ENCODE measurements around the gene SYT12.
"Not testable (repeated sequence)": the region's sequence is repeated elsewhere in the genome, so short reads cannot be mapped to it uniquely, and the experiment has no call there.

The SYT12 gene

GRCh38 chr11:67022961-67023956 lies at the start of gene SYT12:
TSS of gene SYT12 (plus strand) at chr11:67023134. CDS start at chr11:67030145, 7,011 bp downstream.
- no peak for DNase-seq (ENCODE audit: low spot score)

- DNase-seq (ENCODE audit: low spot score) = no peak
Measured at GRCh38 chr11:66973956-66974580, 48.9 kb upstream of the SYT12 start.

- DNase-seq (ENCODE audit: low spot score) = no peak
Measured at GRCh38 chr11:66974724-66975404, 48.1 kb upstream of the SYT12 start, which contains the start of gene C11orf86. TSS of gene C11orf86 (plus strand) at chr11:66975304. CDS start at chr11:66975363, 59 bp downstream.

GRCh38 chr11:66975405-66976027 lies 47.4 kb upstream of the SYT12 start:
- DNase-seq (ENCODE audit: low spot score) = no peak

- no peak for DNase-seq (ENCODE audit: low spot score)
Measured at GRCh38 chr11:66976028-66976467, 46.9 kb upstream of the SYT12 start.

GRCh38 chr11:66976925-66977324 lies 46.0 kb upstream of the SYT12 start:
- no peak for DNase-seq (ENCODE audit: low spot score)

GRCh38 chr11:66978229-66978628 lies 44.7 kb upstream of the SYT12 start:
- DNase-seq (ENCODE audit: low spot score) = no peak

GRCh38 chr11:66978717-66979116 lies 44.2 kb upstream of the SYT12 start:
- no peak for DNase-seq (ENCODE audit: low spot score)

GRCh38 chr11:66979336-66979980 lies 43.5 kb upstream of the SYT12 start:
- DNase-seq (ENCODE audit: low spot score) = no peak

GRCh38 chr11:66981976-66982578 lies 40.9 kb upstream of the SYT12 start:
- no peak for DNase-seq (ENCODE audit: low spot score)

- no peak for DNase-seq (ENCODE audit: low spot score)
Measured at GRCh38 chr11:66983275-66983924, 39.5 kb upstream of the SYT12 start.

- DNase-seq (ENCODE audit: low spot score) = no peak
Measured at GRCh38 chr11:66985508-66986177, 37.3 kb upstream of the SYT12 start.

- no peak for DNase-seq (ENCODE audit: low spot score)
Measured at GRCh38 chr11:66986178-66986545, 36.8 kb upstream of the SYT12 start.

GRCh38 chr11:66987158-66987620 lies 35.7 kb upstream of the SYT12 start:
- no peak for DNase-seq (ENCODE audit: low spot score)

GRCh38 chr11:66987924-66988637 lies 34.9 kb upstream of the SYT12 start:
- no peak for DNase-seq (ENCODE audit: low spot score)

GRCh38 chr11:66988741-66989140 lies 34.2 kb upstream of the SYT12 start:
- DNase-seq (ENCODE audit: low spot score) = not testable (repeated sequence)

GRCh38 chr11:66989360-66989759 lies 33.6 kb upstream of the SYT12 start:
- DNase-seq (ENCODE audit: low spot score) = not testable (repeated sequence)

- DNase-seq (ENCODE audit: low spot score) = no peak
Measured at GRCh38 chr11:66992041-66992440, 30.9 kb upstream of the SYT12 start.

GRCh38 chr11:66996609-66997273 lies 26.2 kb upstream of the SYT12 start:
- no peak for DNase-seq (ENCODE audit: low spot score)

All from activated CD4-positive, alpha-beta T cell treated with anti-CD3 and anti-CD28 coated beads, Interleukin-2, Interleukin-4, amounts not matched to agents 100 ng/mL and 50 ng/mL, durations not matched to agents 16 hours and 8 hours (primary cell).